ENCODE data around the gene SMARCD2.
"Not testable (repeated sequence)": the region's sequence is repeated elsewhere in the genome, so short reads cannot be mapped to it uniquely, and the experiment has no call there.

The SMARCD2 gene

DNA sequence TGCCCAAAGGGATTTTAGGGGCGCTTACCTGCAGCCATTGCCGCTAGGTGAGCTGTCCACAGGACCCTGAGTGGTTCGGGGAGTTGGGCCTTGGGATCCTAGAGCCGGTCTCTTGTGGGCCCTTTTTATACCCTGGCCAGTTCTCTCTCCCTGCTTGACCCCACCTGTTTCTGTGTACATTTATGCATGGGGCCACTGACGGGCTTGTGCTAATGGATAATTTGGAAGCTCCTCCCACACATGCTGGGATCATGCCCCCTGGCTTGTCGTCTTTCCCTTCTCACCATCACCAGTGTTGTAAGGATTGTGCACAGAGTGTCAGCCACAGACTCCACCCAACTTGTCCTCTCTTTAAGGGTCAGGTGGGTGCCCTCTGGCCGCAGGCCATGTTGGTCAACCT lies 31.1 kb upstream of the SMARCD2 start, which contains the start of gene CSH2:
Gene CSH2 (minus strand): TSS at position 101 of the 400 bp plus-strand sequence. CDS start 63 bp downstream, at position 38.
- H3K4me3 ChIP-seq (ENCODE audit: low read depth, low read length); DNase-seq (ENCODE audit: low read depth): not testable (repeated sequence)

DNA sequence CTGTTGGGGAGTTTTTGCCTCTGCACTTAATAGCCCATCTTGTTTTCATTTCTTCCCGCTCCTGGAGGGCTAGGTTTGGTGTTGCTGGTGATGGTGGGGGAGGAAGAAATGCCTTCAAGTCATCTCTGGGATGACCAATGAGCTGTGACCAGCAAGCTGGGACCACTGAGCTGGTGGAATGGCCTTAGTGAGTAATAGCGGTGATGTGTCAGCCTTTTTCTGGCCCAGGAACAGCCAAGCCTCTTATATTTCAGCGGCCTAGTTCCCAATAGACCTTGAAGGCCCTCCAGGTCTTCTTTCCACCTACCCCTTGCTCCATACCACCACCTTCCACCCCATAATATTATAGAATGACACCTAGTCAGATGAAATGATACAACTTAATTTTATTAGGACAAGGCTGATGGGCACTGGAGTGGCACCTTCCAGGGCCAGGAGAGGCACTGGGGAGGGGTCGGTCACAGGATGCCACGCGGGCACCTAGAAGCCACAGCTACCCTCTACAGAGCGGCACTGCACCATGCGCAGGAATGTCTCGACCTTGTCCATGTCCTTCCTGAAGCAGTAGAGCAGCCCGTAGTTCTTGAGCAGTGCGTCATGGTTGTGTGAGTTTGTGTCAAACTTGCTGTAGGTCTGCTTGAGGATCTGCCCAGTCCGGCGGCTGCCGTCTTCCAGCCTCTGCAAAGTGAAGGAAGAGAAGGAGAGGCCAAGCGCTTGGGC lies 29.3 kb upstream of the SMARCD2 start:
- not testable (repeated sequence) for H3K4me3 ChIP-seq (ENCODE audit: low read depth, low read length); DNase-seq (ENCODE audit: low read depth)

DNA sequence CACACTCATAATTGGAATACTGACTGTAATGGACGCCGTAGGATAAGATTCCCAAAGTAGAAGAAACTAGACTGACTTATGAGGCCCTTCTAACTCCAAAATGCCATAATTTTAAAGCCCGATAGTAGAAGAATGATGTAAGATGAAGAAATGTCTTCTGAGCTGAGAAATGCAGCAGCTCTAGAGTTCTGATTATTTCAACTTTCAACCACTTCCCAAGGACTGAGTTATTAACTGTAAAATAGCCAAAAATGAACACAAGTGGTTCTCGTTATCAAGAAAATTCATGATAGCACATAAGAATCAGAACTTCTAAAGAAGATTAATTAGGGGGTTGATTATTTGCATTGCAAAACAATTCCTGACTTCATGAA lies 27.8 kb upstream of the SMARCD2 start:
- DNase-seq (ENCODE audit: low read depth); H3K4me3 ChIP-seq (ENCODE audit: low read depth, low read length): not testable (repeated sequence)

DNA sequence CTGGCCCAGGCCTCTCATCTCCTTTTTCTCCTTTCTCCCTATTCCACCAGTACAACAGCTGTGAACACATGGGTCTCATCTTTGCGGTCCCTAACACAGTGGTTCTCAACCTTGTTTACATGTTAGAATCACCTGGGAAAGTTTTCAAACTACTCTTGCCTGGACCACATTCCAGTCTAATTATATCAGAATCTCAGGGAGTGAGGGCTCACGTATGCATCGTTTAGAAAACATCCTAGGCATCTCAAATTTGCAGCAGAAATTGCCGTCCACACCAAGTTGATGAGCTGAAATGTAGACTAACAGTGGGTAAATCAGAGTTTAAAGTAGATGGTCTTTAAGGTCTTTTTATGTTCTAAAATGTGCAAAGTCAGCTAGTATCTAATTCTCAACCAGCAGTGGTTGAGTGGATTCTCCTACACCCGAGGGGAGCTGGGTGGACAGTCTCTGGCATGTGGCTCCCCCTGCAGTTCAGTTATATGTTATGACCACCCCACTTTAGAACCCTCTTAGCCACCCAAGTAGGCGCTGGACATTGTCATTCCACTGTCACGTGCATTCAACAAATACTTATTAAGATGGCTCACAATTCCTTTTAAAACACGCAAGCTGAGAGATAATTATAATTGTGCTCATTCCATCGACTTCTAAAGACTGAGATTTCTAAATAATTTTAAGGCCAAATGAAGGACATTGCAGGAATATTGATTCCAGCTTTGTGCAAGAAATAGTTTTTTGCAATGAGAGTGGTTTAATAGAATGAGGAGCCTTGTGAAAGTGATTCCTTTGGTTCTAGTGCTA lies 27.2 kb upstream of the SMARCD2 start:
- DNase-seq (ENCODE audit: low read depth); H3K4me3 ChIP-seq (ENCODE audit: low read depth, low read length): not testable (repeated sequence)
- TF ChIP-seq, protein P1, sequence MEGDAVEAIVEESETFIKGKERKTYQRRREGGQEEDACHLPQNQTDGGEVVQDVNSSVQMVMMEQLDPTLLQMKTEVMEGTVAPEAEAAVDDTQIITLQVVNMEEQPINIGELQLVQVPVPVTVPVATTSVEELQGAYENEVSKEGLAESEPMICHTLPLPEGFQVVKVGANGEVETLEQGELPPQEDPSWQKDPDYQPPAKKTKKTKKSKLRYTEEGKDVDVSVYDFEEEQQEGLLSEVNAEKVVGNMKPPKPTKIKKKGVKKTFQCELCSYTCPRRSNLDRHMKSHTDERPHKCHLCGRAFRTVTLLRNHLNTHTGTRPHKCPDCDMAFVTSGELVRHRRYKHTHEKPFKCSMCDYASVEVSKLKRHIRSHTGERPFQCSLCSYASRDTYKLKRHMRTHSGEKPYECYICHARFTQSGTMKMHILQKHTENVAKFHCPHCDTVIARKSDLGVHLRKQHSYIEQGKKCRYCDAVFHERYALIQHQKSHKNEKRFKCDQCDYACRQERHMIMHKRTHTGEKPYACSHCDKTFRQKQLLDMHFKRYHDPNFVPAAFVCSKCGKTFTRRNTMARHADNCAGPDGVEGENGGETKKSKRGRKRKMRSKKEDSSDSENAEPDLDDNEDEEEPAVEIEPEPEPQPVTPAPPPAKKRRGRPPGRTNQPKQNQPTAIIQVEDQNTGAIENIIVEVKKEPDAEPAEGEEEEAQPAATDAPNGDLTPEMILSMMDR (IDR thresholded peaks at IDR 0.05; ENCODE audit: low read depth, low read length): peak; percentile 33

DNA sequence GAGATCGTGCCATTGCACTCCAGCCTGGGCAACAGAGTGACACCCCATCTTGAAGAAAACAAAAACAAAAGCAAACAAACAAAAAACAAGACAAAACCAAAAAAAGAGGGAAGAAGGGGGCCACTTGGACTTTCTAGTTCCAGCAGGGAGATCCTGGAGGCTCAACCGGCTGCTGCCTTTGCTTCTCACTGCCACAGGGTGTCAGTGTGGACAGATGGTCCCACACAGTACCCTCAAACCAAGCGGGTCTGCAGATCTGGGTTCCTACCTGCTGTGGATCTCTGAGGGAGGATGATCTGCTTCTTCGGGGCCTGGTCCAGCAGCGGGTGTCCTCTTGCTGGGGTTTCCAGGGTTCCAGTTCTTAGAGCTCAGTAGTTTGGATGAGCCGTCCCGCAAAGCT lies 24.1 kb upstream of the SMARCD2 start:
- DNase-seq (ENCODE audit: low read depth): not testable (repeated sequence)

DNA sequence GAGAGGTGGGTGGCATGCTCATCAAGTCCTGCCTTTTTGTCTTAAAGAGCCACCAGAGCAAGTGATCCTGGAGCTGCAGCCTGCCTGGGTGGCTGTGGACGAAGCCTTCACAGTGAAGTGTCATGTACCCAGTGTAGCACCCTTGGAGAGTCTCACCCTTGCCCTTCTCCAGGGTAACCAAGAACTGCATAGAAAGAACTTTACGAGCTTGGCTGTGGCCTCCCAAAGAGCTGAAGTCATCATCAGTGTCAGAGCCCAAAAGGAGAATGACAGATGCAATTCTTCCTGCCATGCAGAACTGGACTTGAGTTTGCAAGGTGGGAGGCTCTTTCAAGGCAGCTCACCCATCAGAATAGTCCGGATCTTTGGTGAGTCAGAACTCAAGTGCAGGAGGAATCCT lies 16.8 kb upstream of the SMARCD2 start:
- no peak overlapping the region for H3K4me3 ChIP-seq (ENCODE audit: low read depth, low read length)
- no peak for DNase-seq (ENCODE audit: low read depth)
- TF ChIP-seq, protein P2, sequence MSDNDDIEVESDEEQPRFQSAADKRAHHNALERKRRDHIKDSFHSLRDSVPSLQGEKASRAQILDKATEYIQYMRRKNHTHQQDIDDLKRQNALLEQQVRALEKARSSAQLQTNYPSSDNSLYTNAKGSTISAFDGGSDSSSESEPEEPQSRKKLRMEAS (IDR thresholded peaks at IDR 0.05; ENCODE audit: low read depth, low read length): no peak
- TF ChIP-seq POLR2A (IDR thresholded peaks at IDR 0.05; ENCODE audit: extremely low read depth, insufficient read length) (no peak), MYC (IDR thresholded peaks at IDR 0.05; ENCODE audit: low read depth, low read length) (no peak)
- TF ChIP-seq, protein P1 (IDR thresholded peaks at IDR 0.05; ENCODE audit: low read depth, low read length): no peak

More for the DNA sequence above, 24.1 kb upstream of the SMARCD2 start:
- H3K4me3 ChIP-seq (ENCODE audit: low read depth, low read length): not testable (repeated sequence)

DNA sequence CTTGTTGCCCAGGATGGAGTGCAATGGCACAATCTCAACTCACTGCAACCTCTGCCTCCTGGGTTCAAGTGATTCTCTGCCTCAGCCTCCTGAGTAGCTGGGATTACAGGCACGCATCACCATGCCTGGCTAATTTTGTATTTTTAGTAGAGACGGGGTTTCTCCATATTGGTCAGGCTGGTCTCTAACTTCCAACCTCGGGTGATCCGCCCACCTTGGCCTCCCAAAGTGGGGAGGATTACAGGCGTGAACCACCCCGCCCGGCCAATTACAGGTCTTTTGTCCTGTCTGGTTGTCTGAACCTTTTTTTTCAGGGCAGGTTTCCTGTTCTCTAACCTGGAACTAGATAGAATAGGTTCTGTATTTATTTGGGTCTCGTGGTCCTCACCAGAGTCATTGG lies 13.9 kb upstream of the SMARCD2 start:
- H3K4me3 ChIP-seq (ENCODE audit: low read depth, low read length); DNase-seq (ENCODE audit: low read depth): not testable (repeated sequence)

DNA sequence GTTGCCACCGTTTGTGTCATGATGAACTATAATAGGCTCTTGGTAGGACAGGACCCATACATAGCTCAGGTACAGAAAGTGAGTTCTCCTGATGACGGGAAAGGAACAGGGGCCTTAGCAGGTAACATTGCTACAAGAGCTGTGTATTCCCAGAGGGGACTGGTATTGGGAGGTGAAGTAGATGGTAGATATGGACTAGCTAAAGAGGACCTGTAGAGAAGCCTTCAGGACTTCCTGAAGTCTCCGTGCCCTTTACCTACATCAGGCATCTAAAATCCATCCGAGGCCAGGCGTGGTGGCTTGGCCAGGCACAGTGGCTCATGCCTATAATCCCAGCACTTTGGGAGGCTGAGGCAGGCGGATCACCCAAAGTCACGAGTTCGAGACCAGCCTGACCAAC lies 12.7 kb upstream of the SMARCD2 start:
- TF ChIP-seq MYC (IDR thresholded peaks at IDR 0.05; ENCODE audit: low read depth, low read length): no peak
- TF ChIP-seq, protein P1 (IDR thresholded peaks at IDR 0.05; ENCODE audit: low read depth, low read length): no peak
- no peak for TF ChIP-seq POLR2A (IDR thresholded peaks at IDR 0.05; ENCODE audit: extremely low read depth, insufficient read length)
- TF ChIP-seq, protein P2 (IDR thresholded peaks at IDR 0.05; ENCODE audit: low read depth, low read length): no peak
- DNase-seq (ENCODE audit: low read depth): no peak
- no peak overlapping the region for H3K4me3 ChIP-seq (ENCODE audit: low read depth, low read length)

DNA sequence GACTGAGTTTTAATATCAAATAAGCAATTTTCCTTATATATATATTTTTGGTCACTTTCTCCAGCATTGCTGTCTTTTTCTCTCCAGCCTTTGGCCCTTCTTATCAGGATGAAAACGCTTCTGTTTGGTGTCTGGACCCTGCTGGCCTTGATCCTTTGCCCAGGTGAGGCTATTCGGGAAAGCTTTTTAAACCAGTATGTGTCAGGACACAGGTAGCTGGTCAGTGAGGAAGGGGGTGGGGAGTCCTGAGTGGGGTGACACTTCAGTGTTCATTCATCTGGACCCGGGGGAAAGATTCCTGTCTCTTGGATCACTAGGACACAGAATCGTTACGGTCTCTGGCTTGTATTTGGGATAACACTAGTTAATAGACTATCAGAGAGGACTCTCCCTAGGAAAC lies 12.2 kb upstream of the SMARCD2 start:
- TF ChIP-seq POLR2A (IDR thresholded peaks at IDR 0.05; ENCODE audit: extremely low read depth, insufficient read length) (no peak), MYC (IDR thresholded peaks at IDR 0.05; ENCODE audit: low read depth, low read length) (no peak)
- TF ChIP-seq, protein P2 (IDR thresholded peaks at IDR 0.05; ENCODE audit: low read depth, low read length): no peak
- TF ChIP-seq, protein P1 (IDR thresholded peaks at IDR 0.05; ENCODE audit: low read depth, low read length): no peak
- H3K4me3 ChIP-seq (ENCODE audit: low read depth, low read length): no peak overlapping the region
- no peak for DNase-seq (ENCODE audit: low read depth)

All from NB4 (cell line).